Retinal pigment epithelial cell (primary cell): ENCODE data around the gene LSM14B.

Experiments used
- DNase-seq: peaks from one replicate; pipeline ENCODE4 v3.0.0-alpha.2; 2010; ENCODE audit warnings: low read depth
- H3K4me3 ChIP-seq: 2 replicates; pipeline ENCODE4 v1.5.1; 2011; ENCODE audit warnings: mild to moderate bottlenecking, low read length, control low read depth, moderate library complexity
- CTCF ChIP-seq: conservative IDR thresholded peaks from 2 replicates; pipeline ENCODE4 v1.5.1; 2011; ENCODE audit warnings: low read depth, low read length, control low read depth, inconsistent platforms

Gene LSM14B

GRCh38 chr20:62160876-62161275 is 38.6 kb downstream of the LSM14B start:
- DNase-seq = no peak
- H3K4me3 ChIP-seq = no peak overlapping the region
- no peak for TF ChIP-seq CTCF

- no peak overlapping the region for H3K4me3 ChIP-seq
- TF ChIP-seq CTCF = no peak
- DNase-seq = no peak
Measured at GRCh38 chr20:62161347-62161746, 39.1 kb downstream of the LSM14B start.

- no peak for TF ChIP-seq CTCF
- no peak overlapping the region for H3K4me3 ChIP-seq
- no peak for DNase-seq
Measured at GRCh38 chr20:62162765-62163484, 40.6 kb downstream of the LSM14B start.

- H3K4me3 ChIP-seq = no peak overlapping the region
Measured at GRCh38 chr20:62163485-62163865, 41.2 kb downstream of the LSM14B start.

GRCh38 chr20:62163986-62164762 is 41.9 kb downstream of the LSM14B start:
- DNase-seq = no peak
- TF ChIP-seq CTCF = no peak
- no peak overlapping the region for H3K4me3 ChIP-seq

More at GRCh38 chr20:62163485-62163865, 41.2 kb downstream of the LSM14B start:
- no peak for DNase-seq
- TF ChIP-seq CTCF = no peak

- no peak overlapping the region for H3K4me3 ChIP-seq
- no peak for DNase-seq
- no peak for TF ChIP-seq CTCF
Measured at GRCh38 chr20:62164879-62165761, 42.8 kb downstream of the LSM14B start.
